ENCODE data around the gene SHISA7.

SHISA7 gene

DNA sequence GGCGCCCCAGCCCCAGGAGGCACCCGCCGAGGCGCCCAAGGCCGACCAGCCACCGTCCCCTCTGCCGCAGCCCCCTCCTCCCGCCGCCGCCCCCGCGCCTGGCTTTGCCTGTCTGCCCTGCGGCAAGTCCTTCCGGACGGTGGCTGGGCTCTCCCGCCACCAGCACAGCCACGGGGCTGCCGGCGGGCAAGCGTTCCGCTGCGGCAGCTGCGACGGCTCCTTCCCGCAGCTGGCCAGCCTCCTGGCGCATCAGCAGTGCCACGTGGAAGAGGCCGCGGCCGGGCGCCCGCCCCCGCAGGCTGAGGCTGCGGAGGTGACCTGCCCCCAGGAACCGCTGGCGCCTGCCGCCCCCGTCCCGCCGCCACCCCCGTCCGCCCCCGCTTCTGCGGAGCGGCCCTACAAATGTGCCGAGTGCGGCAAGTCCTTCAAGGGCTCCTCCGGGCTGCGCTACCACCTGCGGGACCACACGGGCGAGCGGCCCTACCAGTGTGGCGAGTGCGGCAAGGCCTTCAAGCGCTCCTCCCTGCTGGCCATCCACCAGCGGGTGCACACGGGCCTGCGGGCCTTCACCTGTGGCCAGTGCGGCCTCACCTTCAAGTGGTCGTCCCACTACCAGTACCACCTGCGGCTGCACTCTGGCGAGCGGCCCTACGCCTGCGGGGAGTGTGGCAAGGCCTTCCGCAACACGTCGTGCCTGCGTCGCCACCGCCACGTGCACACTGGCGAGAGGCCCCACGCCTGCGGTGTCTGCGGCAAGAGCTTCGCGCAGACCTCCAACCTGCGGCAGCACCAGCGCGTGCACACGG is 39.3 kb upstream of the SHISA7 start:
- DNase-seq (ENCODE audit: low spot score), result no peak

DNA sequence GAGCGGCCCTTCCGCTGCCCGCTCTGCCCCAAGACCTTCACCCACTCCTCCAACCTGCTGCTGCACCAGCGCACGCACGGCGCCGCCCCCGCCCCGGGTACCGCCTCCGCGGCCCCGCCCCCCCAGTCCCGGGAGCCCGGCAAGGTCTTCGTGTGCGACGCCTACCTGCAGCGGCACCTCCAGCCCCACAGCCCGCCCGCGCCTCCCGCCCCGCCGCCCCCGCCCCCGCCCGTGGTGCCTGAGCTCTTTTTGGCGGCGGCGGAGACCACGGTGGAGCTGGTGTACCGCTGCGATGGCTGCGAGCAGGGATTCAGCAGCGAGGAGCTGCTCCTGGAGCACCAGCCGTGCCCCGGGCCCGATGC is 38.7 kb upstream of the SHISA7 start:
- DNase-seq (ENCODE audit: low spot score), result no peak

GRCh38 chr19:55481148-55481793 is 38.2 kb upstream of the SHISA7 start:
- DNase-seq (ENCODE audit: low spot score), result no peak

GRCh38 chr19:55479451-55480230 is 36.5 kb upstream of the SHISA7 start:
- no peak for DNase-seq (ENCODE audit: low spot score)

GRCh38 chr19:55479045-55479444 is 35.9 kb upstream of the SHISA7 start:
- no peak for DNase-seq (ENCODE audit: low spot score)

GRCh38 chr19:55478364-55478763 is 35.3 kb upstream of the SHISA7 start:
- no peak for DNase-seq (ENCODE audit: low spot score)

GRCh38 chr19:55477905-55478304 is 34.8 kb upstream of the SHISA7 start:
- no peak for DNase-seq (ENCODE audit: low spot score)

- peak; percentile 100 for DNase-seq (ENCODE audit: low spot score)
Measured at GRCh38 chr19:55476100-55476775, 33.1 kb upstream of the SHISA7 start, which contains the start of gene ZNF628. Gene ZNF628 (plus strand): TSS chr19:55476617. CDS start chr19:55479911, 3,294 bp downstream.

DNA sequence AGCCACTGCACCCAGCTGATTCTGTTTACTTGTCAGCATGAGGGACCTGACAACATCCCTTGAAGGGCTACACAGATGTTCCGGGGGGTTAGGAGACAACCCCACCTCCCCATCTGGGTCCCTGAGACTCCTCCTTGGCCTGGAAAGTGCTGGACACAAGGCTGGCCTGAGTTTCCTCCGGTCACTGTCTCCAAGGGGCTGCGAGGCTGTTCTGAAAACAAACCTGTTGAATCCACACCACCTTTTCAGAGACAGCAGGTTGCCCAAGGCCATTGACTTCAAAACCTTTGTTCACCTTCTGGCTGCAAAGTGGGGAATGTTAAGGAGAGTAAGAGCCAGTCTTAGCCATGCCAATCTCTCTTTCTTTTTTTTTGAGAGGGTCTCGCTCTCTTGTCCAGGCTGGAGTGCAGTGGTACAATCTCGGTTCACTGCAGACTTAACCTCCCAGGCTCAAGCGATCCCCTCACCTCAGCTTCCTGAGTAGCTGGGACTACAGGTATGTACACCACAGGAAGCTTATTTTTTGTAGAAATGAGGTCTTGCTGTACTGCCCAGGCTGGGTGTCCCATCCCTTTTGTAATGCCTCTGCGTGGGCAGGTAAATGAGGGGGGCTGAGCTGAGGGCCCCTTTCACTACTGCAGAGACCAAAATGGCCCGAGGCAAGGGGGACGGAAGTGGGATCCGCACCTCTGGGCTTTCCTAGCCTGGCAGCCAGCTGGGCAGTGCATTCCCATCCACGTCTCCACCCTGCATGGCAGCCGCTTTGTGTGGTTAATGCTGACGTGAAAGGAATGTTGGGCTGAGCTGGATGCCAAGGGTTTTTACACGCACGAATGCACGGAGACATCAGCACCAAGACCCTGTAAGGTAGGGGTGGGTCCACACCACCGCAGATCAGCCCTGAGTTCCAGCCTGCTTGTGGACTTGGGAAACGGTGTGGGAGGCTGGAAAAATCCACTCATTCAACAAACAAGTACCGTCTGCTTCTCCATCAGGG is 31.5 kb upstream of the SHISA7 start:
- DNase-seq (ENCODE audit: low spot score), result no peak

DNA sequence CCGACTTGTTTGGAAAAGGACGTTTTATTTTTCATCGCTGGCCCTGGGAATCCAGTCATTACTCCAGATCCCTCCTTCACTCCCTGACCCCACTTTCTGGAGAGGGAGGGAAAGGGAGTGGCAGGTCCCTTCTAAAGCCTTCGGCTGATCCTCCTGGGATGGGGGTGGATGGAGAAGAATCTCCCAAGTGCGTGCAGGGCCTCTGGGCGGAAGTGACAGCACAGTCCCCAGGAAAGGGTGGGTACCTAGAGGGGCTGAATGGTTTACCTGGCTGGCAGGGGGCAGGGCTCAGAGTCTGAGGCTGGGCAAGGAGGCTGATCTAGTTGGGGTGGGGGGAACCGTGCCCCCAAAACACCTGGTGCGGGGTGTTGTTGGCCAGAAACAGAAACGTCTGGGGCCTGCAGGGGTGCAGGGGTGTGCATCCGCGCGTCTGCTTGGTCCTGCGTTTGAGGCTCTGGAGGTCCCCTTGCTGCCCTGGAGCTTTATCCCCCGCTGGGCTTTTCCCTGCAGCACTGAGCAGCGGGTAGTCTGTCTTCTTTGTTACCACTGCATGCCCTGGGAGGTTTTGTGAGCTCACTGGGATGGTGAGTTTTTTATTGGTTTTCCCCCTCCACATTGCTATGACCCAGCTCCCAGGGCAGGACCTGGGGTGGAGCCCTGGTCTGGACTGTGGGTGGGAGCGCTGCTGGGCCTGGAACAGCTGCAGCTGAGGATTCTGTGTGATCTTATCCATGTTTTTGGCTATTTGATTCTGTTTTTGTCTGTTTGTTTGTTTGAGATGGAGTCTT is 30.3 kb upstream of the SHISA7 start:
- DNase-seq (ENCODE audit: low spot score), result no peak

GRCh38 chr19:55472463-55472862 is 29.4 kb upstream of the SHISA7 start:
- DNase-seq (ENCODE audit: low spot score), result peak; percentile 83

- no peak for DNase-seq (ENCODE audit: low spot score)
Measured at GRCh38 chr19:55471266-55471665, 28.2 kb upstream of the SHISA7 start.

DNA sequence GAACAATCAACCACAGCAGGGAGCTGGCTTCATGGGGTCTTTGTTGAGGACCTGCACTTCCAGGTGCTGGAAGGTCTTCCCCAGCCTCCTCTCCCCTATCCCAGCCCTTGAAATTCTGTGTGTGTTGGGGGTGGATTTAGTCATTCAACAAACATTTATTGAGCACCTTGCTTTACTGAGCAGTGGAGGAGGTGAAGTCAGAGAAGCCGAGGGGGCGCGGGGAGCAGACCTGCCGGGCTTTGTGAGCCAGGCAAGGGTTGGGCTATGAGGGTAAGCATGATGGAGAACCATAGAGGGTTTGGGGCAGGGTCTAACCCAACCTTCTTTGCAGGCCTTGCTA is 24.9 kb upstream of the SHISA7 start:
- DNase-seq (ENCODE audit: low spot score), result no peak

GRCh38 chr19:55467236-55468053 is 24.3 kb upstream of the SHISA7 start:
- peak; percentile 87 for DNase-seq (ENCODE audit: low spot score)

GRCh38 chr19:55466241-55466614 is 23.1 kb upstream of the SHISA7 start:
- no peak for DNase-seq (ENCODE audit: low spot score)

DNA sequence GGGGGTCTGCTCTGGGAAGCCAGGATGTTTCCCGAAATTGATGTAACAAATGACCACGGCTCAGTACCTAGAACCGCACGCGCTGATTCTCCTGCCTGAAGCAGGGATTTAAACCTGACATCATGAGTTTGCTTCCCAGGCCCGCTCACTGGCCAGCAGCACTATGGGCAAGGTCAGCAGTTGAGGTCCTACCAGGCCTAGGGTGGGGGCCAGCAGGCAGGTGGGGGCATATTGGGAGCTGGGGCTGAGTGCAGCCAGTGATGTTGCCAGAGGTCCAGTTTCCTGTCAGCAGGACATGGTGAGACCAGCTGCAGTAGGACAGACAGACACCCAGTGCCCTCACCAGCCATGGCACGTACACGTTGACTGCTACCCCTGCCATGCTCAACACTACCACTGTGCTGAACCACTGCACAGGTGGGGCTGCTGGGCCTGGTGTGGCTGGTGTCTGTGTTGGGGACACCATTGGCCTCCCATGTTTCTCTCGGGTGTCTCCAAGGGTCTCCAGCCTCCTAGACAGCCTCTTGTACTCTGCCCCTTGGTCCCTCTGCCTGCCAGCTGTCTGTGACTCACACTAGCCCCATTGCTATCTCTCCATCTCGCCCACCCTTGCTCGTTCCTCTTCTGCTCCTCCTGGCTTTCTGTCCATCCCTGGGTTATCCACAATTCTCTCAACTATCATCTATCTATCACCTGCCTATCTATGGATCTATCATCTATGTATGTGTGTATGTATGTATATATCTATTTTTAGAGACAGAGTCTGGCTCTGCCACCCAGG is 22.6 kb upstream of the SHISA7 start:
- DNase-seq (ENCODE audit: low spot score), result no peak

- DNase-seq (ENCODE audit: low spot score), result no peak
Measured at GRCh38 chr19:55464662-55465054, 21.6 kb upstream of the SHISA7 start, which contains the start of gene C19orf85. Gene C19orf85 (minus strand): TSS chr19:55464751. CDS start chr19:55464554, 197 bp downstream.

DNA sequence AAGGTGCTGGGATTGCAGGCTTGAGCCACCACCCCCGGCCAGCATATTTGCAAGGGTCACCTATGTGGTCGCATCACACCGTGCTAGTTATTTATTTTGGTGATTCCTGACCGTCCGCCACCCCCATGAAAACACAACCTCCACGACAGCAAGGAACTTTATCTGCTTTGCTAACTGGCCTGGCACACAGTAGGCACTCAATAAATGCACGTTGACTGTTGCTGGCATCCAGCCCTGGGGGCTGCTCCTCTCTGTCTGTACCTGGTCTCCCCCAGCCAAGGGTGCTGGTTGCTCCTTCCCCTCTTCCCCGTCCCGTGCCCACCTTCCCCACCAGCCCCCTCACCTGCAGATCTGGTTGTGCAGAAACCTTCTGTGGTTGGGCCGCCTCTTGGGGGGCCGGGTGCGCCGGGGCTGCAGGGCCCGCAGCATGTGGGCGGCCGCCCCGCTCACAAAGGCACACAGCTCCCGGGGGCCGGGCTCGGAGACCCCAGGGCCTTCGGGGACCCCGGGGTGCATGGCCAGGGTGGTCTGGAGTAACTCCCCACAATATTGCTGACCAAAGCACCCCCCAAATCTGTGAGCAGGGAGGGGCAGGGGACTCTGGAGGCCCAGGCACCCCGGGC is 21.1 kb upstream of the SHISA7 start:
- DNase-seq (ENCODE audit: low spot score), result no peak

All from hepatic stellate cell (primary cell).